ENCODE measurements around the gene KRT86. TPM values are rescaled to one million over a fixed set of nuclear protein-coding genes. Genes with fewer than 3 reads are reported as not detected.

The KRT86 gene
- total RNA-seq, 3 donors from 2014 or later (not counting 1 experiment from before 2014, with no cell fraction given): 2.0 to 3.6 (median 2.7) TPM

DNA sequence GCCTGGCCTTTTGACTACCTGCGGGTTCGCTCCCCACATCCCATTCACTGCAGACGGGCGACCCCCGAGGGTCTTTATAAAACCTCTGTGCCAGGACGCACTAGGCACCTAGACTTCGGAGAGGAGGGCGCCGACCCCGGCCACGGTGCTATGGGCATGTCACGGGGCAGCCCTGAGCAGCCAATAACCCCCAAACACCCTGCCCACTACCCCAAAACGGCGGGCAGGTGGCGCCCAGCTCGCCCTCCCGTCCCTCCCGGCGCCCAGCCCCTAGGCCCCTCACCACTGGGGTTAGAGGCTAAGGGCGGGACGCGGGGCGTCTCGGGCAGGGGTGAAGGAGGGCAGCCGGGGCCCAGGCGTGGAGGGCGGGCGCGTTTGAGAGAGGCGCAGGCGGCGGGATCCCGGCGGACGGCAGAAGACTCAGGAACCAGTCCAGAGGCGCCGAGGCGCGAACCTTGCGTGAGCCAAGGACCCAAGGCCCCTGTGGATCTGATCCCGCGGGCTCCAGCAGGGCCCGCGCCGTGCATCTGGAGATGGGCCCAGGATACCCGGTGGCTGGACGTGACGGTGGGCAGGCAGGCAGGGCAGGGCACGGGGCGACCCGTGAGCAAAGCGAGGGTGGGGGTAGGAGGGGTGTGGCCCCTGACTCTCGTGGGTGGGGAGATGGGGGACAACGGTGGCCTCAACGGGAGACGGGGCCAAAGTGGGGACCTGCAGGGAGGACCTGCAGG, 81.8 kb downstream of the KRT86 start:
- no peaks in the 10 kb centered on the region for H3K9me3 ChIP-seq (ENCODE audit: control insufficient read depth, insufficient read depth, low read length)

DNA sequence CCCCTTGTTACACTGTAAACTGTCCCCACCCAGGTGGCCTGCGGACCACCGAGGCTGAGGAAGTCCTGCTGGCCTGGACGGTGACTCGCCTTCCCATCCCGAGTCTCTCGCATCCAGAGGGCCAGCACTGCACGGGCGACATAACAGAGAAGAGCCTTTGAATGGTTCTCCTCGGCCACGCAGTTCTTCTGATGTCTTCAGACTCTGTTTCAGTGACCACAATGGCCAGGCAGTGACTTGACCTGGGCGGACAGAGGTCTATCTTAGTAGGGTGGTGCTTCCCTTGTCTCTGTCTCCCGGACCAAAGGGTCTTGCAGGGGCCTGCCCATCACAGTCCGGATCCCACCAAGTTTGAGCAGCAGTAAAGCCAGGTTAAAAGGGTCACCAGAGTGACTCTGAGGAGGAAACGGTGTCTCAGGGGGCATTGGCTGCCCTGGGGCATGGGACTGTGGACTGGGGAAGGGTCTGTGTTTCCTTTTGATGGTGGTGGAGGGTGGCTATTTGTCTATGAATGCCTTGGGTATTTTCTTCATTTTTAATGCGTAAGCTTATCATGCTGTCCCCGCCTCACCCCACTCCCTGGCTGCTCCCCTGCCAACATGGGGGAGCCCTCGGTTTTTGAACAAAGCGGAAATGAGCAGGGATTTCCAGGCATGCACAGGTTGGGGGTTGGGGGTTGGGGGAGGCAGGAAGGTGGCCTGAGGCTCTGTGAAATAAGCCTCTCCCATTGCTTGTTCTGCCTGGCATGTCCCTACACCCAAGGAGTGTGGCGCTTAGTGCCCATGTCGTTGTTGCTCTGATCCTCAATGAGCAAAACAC, 82.5 kb downstream of the KRT86 start:
- peaks cover 53% of the 10 kb centered on the region for H3K27me3 ChIP-seq (ENCODE audit: control insufficient read depth, insufficient read depth, low read length)
- H3K4me1 ChIP-seq (ENCODE audit: control insufficient read depth, insufficient read depth, low read length): peaks cover 47% of the 10 kb centered on the region
- H3K4me3 ChIP-seq (ENCODE audit: low read length): no peak overlapping the region
- no peaks in the 10 kb centered on the region for H3K9me3 ChIP-seq (ENCODE audit: control insufficient read depth, insufficient read depth, low read length)
- WGBS (ENCODE audit: insufficient coverage): 91% methylated on average over 20 of the region's 20 CpGs
- TF ChIP-seq, protein P1, sequence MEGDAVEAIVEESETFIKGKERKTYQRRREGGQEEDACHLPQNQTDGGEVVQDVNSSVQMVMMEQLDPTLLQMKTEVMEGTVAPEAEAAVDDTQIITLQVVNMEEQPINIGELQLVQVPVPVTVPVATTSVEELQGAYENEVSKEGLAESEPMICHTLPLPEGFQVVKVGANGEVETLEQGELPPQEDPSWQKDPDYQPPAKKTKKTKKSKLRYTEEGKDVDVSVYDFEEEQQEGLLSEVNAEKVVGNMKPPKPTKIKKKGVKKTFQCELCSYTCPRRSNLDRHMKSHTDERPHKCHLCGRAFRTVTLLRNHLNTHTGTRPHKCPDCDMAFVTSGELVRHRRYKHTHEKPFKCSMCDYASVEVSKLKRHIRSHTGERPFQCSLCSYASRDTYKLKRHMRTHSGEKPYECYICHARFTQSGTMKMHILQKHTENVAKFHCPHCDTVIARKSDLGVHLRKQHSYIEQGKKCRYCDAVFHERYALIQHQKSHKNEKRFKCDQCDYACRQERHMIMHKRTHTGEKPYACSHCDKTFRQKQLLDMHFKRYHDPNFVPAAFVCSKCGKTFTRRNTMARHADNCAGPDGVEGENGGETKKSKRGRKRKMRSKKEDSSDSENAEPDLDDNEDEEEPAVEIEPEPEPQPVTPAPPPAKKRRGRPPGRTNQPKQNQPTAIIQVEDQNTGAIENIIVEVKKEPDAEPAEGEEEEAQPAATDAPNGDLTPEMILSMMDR (IDR thresholded peaks at IDR 0.05): no peak
- Mint-ChIP-seq H3K27me3 (ENCODE audit: low read depth in 2 of 2) (peaks cover 52 to 53% of the 10 kb centered on the region in 2 donors), H3K36me3 (no peaks in the 10 kb centered on the region), H3K9me3 (no peaks in the 10 kb centered on the region), H3K27ac (no peak overlapping the region), H3K4me1 (peaks cover 53 to 56% of the 10 kb centered on the region in 2 donors), H3K4me3 (no peak overlapping the region)
- ATAC-seq (no peak), DNase-seq (peak in 1 of 2 donors; percentile 14)
- intact Hi-C loops (cut with micrococcal nuclease): loop anchor here (10.0 kb wide), 1 partner anchor 52 kb away; no protein-coding TSS in a partner anchor
- H3K27ac ChIP-seq (ENCODE audit: low read length): no peak overlapping the region
- no peaks in the 10 kb centered on the region for H3K36me3 ChIP-seq (ENCODE audit: control insufficient read depth, insufficient read depth, low read length)

More for the DNA sequence above, 81.8 kb downstream of the KRT86 start:
- TF ChIP-seq, protein P1 (IDR thresholded peaks at IDR 0.05): no peak
- Histone ChIP-seq H3K27me3 (ENCODE audit: control insufficient read depth, insufficient read depth, low read length) (peaks cover 53% of the 10 kb centered on the region), H3K27ac (ENCODE audit: low read length) (no peak overlapping the region), H3K4me1 (ENCODE audit: control insufficient read depth, insufficient read depth, low read length) (peaks cover 47% of the 10 kb centered on the region), H3K4me3 (ENCODE audit: low read length) (no peak overlapping the region), H3K36me3 (ENCODE audit: control insufficient read depth, insufficient read depth, low read length) (no peaks in the 10 kb centered on the region)
- Mint-ChIP-seq H3K9me3 (no peaks in the 10 kb centered on the region), H3K36me3 (no peaks in the 10 kb centered on the region), H3K4me3 (no peak overlapping the region), H3K4me1 (peaks cover 51 to 53% of the 10 kb centered on the region in 2 donors), H3K27me3 (ENCODE audit: low read depth in 2 of 2) (peaks cover 52 to 53% of the 10 kb centered on the region in 2 donors), H3K27ac (no peak overlapping the region)
- intact Hi-C loops (cut with micrococcal nuclease): loop anchor here (10.0 kb wide), 1 partner anchor 51 kb away; no protein-coding TSS in a partner anchor
- ATAC-seq: no peak
- WGBS (ENCODE audit: insufficient coverage): 95% methylated on average over 56 of the region's 56 CpGs
- DNase-seq: peak in 1 of 2 donors; percentile 14

Other genes with a start within 250 kb of the KRT86 start
- 100 to 1,000 TPM in 1 of 3 donors, 10 to 100 TPM in 2; 72.5 to 177 (median 96.7) TPM for gene NR4A1, start 223.2 kb upstream of the KRT86 start, total RNA-seq
- 10 to 100 TPM; 18.6 to 32.8 (median 23.3) TPM for gene ATG101, start 204.7 kb upstream of the KRT86 start, total RNA-seq
- not detected for gene SMIM41, start 194.9 kb upstream of the KRT86 start, total RNA-seq
- not detected for gene KRT80, start 82.6 kb upstream of the KRT86 start, total RNA-seq
- under 1 TPM in 1 of 3 donors, not detected in 2; 0.54 TPM for gene KRT7, start 41.4 kb upstream of the KRT86 start, total RNA-seq
- 1 to 10 TPM in 2 of 3 donors, under 1 TPM in 1; 0.28 to 1.4 (median 1.3) TPM for gene KRT81, start 16.9 kb downstream of the KRT86 start, total RNA-seq
- not detected for gene KRT83, start 46.8 kb downstream of the KRT86 start, total RNA-seq
- not detected for gene KRT85, start 92.8 kb downstream of the KRT86 start, total RNA-seq
- gene KRT84, start 111.0 kb downstream of the KRT86 start, total RNA-seq: not detected
- not detected for gene KRT82, start 131.7 kb downstream of the KRT86 start, total RNA-seq
- not detected for gene KRT75, start 159.7 kb downstream of the KRT86 start, total RNA-seq
- gene KRT6B, start 177.5 kb downstream of the KRT86 start, total RNA-seq: not detected
- gene KRT6C, start 199.2 kb downstream of the KRT86 start, total RNA-seq: not detected
- gene KRT6A, start 218.6 kb downstream of the KRT86 start, total RNA-seq: not detected
- gene KRT5, start 245.7 kb downstream of the KRT86 start, total RNA-seq: under 1 TPM in 2 of 3 donors, not detected in 1; 0.40 to 0.70 TPM